Astrocyte (in vitro differentiated cells and primary cell): ENCODE measurements around the gene RASA2.

Source experiments
- CTCF ChIP-seq: IDR thresholded peaks from 2 replicates; pipeline ENCODE4 v1.5.1; 2011; ENCODE audit warnings: low read depth, mild to moderate bottlenecking, inconsistent platforms, low read length, moderate library complexity; ENCODE audit not compliant: insufficient read depth
- EZH2 ChIP-seq: IDR thresholded peaks from 2 replicates; pipeline ENCODE4 v1.6.1; 2012; ENCODE audit warnings: mild to moderate bottlenecking, low read length, inconsistent platforms; ENCODE audit not compliant: insufficient read depth

- TF ChIP-seq CTCF (no peak), EZH2 (no peak)
These were observed 170.7 kb downstream of the RASA2 start for GRCh38 chr3:141657516-141657915.
